HCT116 (cell line): ENCODE data around the gene CES4A.

Source experiments
- EZH2 ChIP-seq: fragments of 200-600 bp; sonication (generic); IDR thresholded peaks from 2 replicates; pipeline ENCODE4 v1.6.1; 2017; ENCODE audit warnings: antibody characterized with exemption, mixed run types
- FOSL1 ChIP-seq: IDR thresholded peaks from 2 replicates; pipeline ENCODE4 v1.6.1; 2012; ENCODE audit warnings: low read depth
- JUND ChIP-seq: IDR thresholded peaks from 2 replicates; pipeline ENCODE4 v1.6.1; 2012
- POLR2A ChIP-seq: IDR thresholded peaks from 2 replicates; pipeline ENCODE4 v1.7.0; 2011; ENCODE audit warnings: borderline replicate concordance; ENCODE audit not compliant: insufficient read depth, insufficient read length; ENCODE audit errors: extremely low read depth
- POLR2AphosphoS5 ChIP-seq: IDR thresholded peaks from 2 replicates; pipeline ENCODE4 v1.6.1; 2011; ENCODE audit warnings: mild to moderate bottlenecking, low read depth, low read length, moderate library complexity
- RAD21 ChIP-seq: IDR thresholded peaks from 2 replicates; pipeline ENCODE4 v1.6.1; 2012; ENCODE audit warnings: low read depth, mild to moderate bottlenecking
- REST ChIP-seq: IDR thresholded peaks from 2 replicates; pipeline ENCODE4 v1.6.1; 2012; ENCODE audit warnings: low read depth
- SIN3A ChIP-seq: IDR thresholded peaks from 2 replicates; pipeline ENCODE4 v1.6.1; 2012; ENCODE audit warnings: low read depth
- ZFX ChIP-seq: fragments of 450-650 bp; IDR thresholded peaks from 2 replicates; pipeline ENCODE4 v1.6.1; 2017
- ZNF274 ChIP-seq: fragments of 200-500 bp; sonication (Bioruptor generic); IDR thresholded peaks from 2 replicates; pipeline ENCODE4 v1.6.1; 2014; ENCODE audit warnings: mild to moderate bottlenecking, low read depth, low read length, inconsistent platforms
- TF ChIP-seq, protein P1 (sequence below), 3 experiments: fragments of 200-600 bp in 1 of 3; sonication (generic) in 1 of 3; IDR thresholded peaks in 2 of 3; conservative IDR thresholded peaks in 1 of 3; 2 replicates each; pipeline ENCODE4 v1.5.1; 2012 to 2017; ENCODE audit warnings: low read depth in 2 of 3, low read length in 2 of 3, antibody characterized with exemption in 1 of 3, borderline replicate concordance in 1 of 3, control low read depth in 1 of 3, mild to moderate bottlenecking in 1 of 3, mixed read lengths in 1 of 3, mixed run types in 1 of 3, moderate library complexity in 1 of 3; ENCODE audit not compliant: insufficient read depth in 1 of 3
- TF ChIP-seq, protein P2 (sequence below): IDR thresholded peaks from 2 replicates; pipeline ENCODE4 v1.6.1; 2012

DNA sequence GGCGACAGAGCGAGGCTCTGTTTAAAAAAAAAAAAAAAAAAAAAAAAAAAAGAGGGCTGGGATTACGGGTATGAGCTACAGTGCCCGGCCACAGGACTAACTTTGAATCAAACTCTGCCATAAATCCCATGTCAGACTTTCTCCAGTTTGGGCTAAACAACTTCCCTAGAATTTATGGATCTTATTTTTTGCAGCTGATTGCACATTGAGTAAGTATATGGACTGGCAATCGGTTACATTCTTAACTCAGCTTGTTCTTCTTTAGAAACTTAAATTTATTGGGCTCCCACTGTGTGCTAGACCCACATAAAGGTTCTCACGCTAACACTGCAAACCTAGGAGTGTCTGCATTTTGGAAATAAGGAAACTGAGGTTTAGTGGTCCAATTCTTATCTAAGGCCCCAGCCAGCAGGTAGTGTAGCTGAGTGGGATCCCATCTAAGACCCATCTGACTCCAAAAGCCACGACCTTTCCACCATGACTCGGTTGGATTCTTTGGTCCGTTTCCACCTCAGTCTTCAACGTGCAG is 39.8 kb downstream of the CES4A start:
- TF ChIP-seq, protein P1, sequence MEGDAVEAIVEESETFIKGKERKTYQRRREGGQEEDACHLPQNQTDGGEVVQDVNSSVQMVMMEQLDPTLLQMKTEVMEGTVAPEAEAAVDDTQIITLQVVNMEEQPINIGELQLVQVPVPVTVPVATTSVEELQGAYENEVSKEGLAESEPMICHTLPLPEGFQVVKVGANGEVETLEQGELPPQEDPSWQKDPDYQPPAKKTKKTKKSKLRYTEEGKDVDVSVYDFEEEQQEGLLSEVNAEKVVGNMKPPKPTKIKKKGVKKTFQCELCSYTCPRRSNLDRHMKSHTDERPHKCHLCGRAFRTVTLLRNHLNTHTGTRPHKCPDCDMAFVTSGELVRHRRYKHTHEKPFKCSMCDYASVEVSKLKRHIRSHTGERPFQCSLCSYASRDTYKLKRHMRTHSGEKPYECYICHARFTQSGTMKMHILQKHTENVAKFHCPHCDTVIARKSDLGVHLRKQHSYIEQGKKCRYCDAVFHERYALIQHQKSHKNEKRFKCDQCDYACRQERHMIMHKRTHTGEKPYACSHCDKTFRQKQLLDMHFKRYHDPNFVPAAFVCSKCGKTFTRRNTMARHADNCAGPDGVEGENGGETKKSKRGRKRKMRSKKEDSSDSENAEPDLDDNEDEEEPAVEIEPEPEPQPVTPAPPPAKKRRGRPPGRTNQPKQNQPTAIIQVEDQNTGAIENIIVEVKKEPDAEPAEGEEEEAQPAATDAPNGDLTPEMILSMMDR (IDR thresholded peaks at IDR 0.05 in 2 of 3, conservative IDR thresholded peaks at IDR 0.05 in 1 of 3; ENCODE audit: borderline replicate concordance in 1 of 3, insufficient read depth in 1 of 3, low read depth in 2 of 3, low read length in 2 of 3): peak in 1 of 3 experiments; percentile 35; a peak in 1 of 6 replicates
- TF ChIP-seq, protein P2, sequence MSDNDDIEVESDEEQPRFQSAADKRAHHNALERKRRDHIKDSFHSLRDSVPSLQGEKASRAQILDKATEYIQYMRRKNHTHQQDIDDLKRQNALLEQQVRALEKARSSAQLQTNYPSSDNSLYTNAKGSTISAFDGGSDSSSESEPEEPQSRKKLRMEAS: no peak
- TF ChIP-seq EZH2: no peak
- no peak for TF ChIP-seq POLR2AphosphoS5
- TF ChIP-seq RAD21: no peak
- no peak for TF ChIP-seq REST
- no peak for TF ChIP-seq POLR2A
- no peak for TF ChIP-seq SIN3A
- TF ChIP-seq FOSL1: no peak
- no peak for TF ChIP-seq JUND
- no peak for TF ChIP-seq ZFX
- TF ChIP-seq ZNF274: no peak
